ENCODE data around the gene OOSP1. TPM values are rescaled to one million over a fixed set of nuclear protein-coding genes. Genes with fewer than 3 reads are reported as not detected.

OOSP1 gene
- total RNA-seq, 1 donor from 2014 or later = not detected

Other genes starting within 250 kb of the OOSP1 start
- gene OR10V1, start 224.6 kb upstream of the OOSP1 start, total RNA-seq = not detected
- gene STX3, start 183.1 kb upstream of the OOSP1 start, total RNA-seq = 82.7 TPM
- gene MRPL16, start 127.7 kb upstream of the OOSP1 start, total RNA-seq = 34.7 TPM
- not detected for gene CBLIF, start 92.9 kb upstream of the OOSP1 start, total RNA-seq
- gene TCN1, start 71.9 kb upstream of the OOSP1 start, total RNA-seq = 39.4 TPM
- not detected for gene OOSP3, start 59.6 kb upstream of the OOSP1 start, total RNA-seq
- not detected for gene OOSP4A, start 25.6 kb downstream of the OOSP1 start, total RNA-seq
- gene OOSP4B, start 78.7 kb downstream of the OOSP1 start, total RNA-seq = not detected
- gene OOSP2, start 102.0 kb downstream of the OOSP1 start, total RNA-seq = not detected
- 0.40 TPM for gene MS4A3, start 118.2 kb downstream of the OOSP1 start, total RNA-seq
- gene MS4A2, start 150.2 kb downstream of the OOSP1 start, total RNA-seq = 11.2 TPM
- gene MS4A6A, start 244.7 kb downstream of the OOSP1 start, total RNA-seq = 95.1 TPM

Measured in mucosa of gallbladder (tissue), 1 donor.